Rectal smooth muscle tissue (tissue), 1 donor: ENCODE measurements around the gene COL4A4.

Source experiments
- H3K27ac ChIP-seq: one replicate; pipeline ENCODE4 v1.7.0; 2013; ENCODE audit warnings: low read depth, low read length, inconsistent platforms
- H3K27me3 ChIP-seq: one replicate; pipeline ENCODE4 v1.7.0; 2013; ENCODE audit warnings: low read length; ENCODE audit not compliant: control insufficient read depth, insufficient read depth
- H3K36me3 ChIP-seq: one replicate; pipeline ENCODE4 v1.7.0; 2013; ENCODE audit warnings: low read length; ENCODE audit not compliant: control insufficient read depth, insufficient read depth
- H3K4me1 ChIP-seq: one replicate; pipeline ENCODE4 v1.7.0; 2013; ENCODE audit warnings: low read length; ENCODE audit not compliant: control insufficient read depth, insufficient read depth
- H3K4me3 ChIP-seq: one replicate; pipeline ENCODE4 v1.7.0; 2013; ENCODE audit warnings: low read length
- H3K9ac ChIP-seq: one replicate; pipeline ENCODE4 v1.7.0; 2013; ENCODE audit warnings: low read length

Gene COL4A4

DNA sequence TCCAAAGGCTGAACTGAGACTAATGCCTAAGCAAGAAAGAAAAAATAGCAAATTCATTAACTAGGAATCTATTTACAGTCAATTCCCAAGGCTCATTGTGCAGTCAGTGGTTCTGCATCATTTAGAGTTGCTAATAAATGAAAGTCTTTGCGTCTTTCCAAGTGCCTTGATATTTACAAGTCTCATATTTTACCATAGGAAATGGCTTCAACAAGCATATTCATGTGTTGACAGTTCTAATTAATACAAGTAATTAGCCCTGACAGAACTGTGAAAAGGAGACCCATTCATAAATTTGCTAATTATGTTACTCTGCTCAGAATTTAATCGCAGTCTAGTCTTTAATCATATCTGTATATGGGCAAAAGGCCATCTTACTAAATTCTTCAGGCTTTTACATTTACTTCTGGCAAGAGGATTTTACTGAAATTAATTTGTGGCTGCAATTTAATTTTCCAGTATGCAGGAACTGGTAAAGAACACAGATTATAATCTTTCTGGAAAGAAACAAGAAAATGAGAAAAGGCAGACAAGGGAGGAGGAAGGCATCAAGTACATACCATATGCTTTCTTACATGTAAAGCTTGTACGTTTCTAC, 201.7 kb downstream of the COL4A4 start:
- H3K9ac ChIP-seq: no peak overlapping the region
- H3K27ac ChIP-seq: no peak overlapping the region
- no peaks in the 10 kb centered on the region for H3K27me3 ChIP-seq
- no peaks in the 10 kb centered on the region for H3K4me1 ChIP-seq
- no peaks in the 10 kb centered on the region for H3K36me3 ChIP-seq
- no peak overlapping the region for H3K4me3 ChIP-seq

DNA sequence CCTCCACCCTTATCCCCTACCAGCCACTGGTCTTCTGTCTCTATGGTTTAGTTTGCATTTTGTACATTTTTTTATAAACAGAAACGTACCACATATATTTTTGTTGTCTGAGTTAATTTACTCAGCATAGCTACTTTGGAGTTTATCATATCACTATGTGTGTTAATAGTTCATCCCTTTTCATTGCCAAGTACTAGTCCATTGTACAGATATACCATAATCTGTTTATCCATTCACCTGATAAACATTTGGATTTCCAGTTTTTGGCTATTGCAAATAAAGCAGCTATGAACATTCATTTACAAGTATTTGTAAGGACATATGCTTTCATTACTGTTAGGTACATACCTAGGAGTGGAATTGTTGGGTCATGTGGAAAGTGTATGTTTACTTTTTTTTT, 204.6 kb downstream of the COL4A4 start:
- Histone ChIP-seq H3K27ac (no peak overlapping the region), H3K27me3 (no peaks in the 10 kb centered on the region), H3K9ac (no peak overlapping the region), H3K36me3 (no peaks in the 10 kb centered on the region), H3K4me3 (no peak overlapping the region), H3K4me1 (no peaks in the 10 kb centered on the region)

DNA sequence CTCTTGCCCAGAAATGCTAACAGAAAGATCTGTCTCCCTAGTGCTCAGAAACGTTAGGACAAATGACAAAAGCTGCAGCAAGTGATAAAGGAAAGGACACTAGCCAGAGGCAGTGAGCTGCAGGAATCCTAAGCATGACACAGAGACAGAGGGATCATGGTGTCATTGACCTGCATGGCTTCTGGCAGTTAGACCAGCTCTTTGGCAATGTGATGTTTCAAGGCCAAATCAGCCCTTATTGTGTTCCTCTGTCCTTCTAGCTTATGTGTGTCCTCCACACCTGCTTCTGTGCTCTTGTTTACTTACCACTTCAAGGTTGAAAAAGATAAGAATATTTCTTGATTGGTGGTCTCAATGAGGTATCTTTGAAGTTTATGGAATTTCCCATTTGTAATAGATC, 207.3 kb downstream of the COL4A4 start:
- H3K27ac ChIP-seq: no peak overlapping the region
- H3K27me3 ChIP-seq: no peaks in the 10 kb centered on the region
- no peaks in the 10 kb centered on the region for H3K4me1 ChIP-seq
- no peak overlapping the region for H3K9ac ChIP-seq
- H3K4me3 ChIP-seq: no peak overlapping the region
- no peaks in the 10 kb centered on the region for H3K36me3 ChIP-seq

DNA sequence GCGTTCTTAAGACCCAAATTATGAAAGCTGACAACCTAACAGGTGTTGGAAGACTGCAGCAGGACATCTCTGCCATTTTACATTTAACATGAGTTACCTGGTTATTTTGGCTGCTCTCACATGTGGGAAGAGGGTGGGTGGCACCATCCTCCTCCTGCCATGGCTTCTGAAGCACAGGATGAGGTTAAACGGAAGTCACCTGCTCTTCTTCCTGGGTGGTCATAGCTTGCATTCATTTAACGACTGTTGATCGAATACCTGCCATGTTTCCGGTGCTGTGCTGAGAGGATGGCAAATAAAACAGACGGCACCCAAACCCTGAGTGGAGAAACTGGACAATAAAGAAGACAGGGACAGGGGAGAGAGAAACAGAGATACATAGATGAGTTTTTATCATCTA, 210.2 kb downstream of the COL4A4 start:
- Histone ChIP-seq H3K4me3 (no peak overlapping the region), H3K27ac (no peak overlapping the region), H3K4me1 (no peaks in the 10 kb centered on the region), H3K36me3 (no peaks in the 10 kb centered on the region), H3K9ac (no peak overlapping the region), H3K27me3 (no peaks in the 10 kb centered on the region)

DNA sequence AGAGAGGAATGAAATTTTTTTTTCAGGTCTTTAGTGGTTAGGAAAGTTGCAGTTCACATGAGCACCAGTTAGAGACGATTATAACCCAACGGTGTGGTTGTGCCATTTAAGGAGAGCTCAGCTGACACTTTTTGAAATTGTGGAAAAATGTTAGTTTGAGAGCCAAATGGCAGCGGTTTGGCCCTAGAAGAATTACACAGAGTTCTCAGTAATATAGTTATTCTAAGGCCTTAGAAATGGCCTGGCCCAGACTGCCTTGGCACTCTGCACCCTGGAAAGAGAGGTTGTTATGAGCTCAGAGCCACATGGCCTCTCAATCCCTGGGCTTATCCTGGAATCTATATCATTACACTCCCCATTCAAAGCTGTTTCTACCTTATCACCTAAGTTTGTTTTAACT, 210.8 kb downstream of the COL4A4 start:
- H3K27ac ChIP-seq: no peak overlapping the region
- no peaks in the 10 kb centered on the region for H3K27me3 ChIP-seq
- no peak overlapping the region for H3K9ac ChIP-seq
- no peaks in the 10 kb centered on the region for H3K4me1 ChIP-seq
- no peaks in the 10 kb centered on the region for H3K36me3 ChIP-seq
- H3K4me3 ChIP-seq: no peak overlapping the region
